ENCODE data around the gene RASAL3. TPM values are rescaled to one million over a fixed set of nuclear protein-coding genes. Genes with fewer than 3 reads are reported as not detected.
A peak's percentile ranks its signal among the peaks of the same experiment; 100 is the strongest.

RASAL3 gene
- total and polyA plus RNA-seq, 7 donors: 0.21 to 2.0 (median 0.47) TPM

- Histone ChIP-seq H3K36me3 (ENCODE audit: insufficient read depth in 1 of 2, low read depth in 1 of 2) (no peaks in the 10 kb centered on the region), H3K9me3 (no peaks in the 10 kb centered on the region), H3K4me1 (no peaks in the 10 kb centered on the region), H3K27me3 (ENCODE audit: insufficient read depth in 3 of 3, low read length in 2 of 3) (peaks cover 0 to 12% (median 4%) of the 10 kb centered on the region in 3 donors), H3K4me3 (no peak overlapping the region), H3K27ac (no peak overlapping the region)
- ATAC-seq (no peak), DNase-seq (no peak)
- 79 to 91% (median 89%) methylated on average over 2 of the region's 2 CpGs for WGBS, 3 donors
- intact Hi-C loops (cut with DNase I): no loop called here
- TF ChIP-seq, protein P1, sequence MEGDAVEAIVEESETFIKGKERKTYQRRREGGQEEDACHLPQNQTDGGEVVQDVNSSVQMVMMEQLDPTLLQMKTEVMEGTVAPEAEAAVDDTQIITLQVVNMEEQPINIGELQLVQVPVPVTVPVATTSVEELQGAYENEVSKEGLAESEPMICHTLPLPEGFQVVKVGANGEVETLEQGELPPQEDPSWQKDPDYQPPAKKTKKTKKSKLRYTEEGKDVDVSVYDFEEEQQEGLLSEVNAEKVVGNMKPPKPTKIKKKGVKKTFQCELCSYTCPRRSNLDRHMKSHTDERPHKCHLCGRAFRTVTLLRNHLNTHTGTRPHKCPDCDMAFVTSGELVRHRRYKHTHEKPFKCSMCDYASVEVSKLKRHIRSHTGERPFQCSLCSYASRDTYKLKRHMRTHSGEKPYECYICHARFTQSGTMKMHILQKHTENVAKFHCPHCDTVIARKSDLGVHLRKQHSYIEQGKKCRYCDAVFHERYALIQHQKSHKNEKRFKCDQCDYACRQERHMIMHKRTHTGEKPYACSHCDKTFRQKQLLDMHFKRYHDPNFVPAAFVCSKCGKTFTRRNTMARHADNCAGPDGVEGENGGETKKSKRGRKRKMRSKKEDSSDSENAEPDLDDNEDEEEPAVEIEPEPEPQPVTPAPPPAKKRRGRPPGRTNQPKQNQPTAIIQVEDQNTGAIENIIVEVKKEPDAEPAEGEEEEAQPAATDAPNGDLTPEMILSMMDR (IDR thresholded peaks at IDR 0.05): no peak
Observed at GRCh38 chr19:15461694-15462093, 2.6 kb downstream of the RASAL3 start.

DNA sequence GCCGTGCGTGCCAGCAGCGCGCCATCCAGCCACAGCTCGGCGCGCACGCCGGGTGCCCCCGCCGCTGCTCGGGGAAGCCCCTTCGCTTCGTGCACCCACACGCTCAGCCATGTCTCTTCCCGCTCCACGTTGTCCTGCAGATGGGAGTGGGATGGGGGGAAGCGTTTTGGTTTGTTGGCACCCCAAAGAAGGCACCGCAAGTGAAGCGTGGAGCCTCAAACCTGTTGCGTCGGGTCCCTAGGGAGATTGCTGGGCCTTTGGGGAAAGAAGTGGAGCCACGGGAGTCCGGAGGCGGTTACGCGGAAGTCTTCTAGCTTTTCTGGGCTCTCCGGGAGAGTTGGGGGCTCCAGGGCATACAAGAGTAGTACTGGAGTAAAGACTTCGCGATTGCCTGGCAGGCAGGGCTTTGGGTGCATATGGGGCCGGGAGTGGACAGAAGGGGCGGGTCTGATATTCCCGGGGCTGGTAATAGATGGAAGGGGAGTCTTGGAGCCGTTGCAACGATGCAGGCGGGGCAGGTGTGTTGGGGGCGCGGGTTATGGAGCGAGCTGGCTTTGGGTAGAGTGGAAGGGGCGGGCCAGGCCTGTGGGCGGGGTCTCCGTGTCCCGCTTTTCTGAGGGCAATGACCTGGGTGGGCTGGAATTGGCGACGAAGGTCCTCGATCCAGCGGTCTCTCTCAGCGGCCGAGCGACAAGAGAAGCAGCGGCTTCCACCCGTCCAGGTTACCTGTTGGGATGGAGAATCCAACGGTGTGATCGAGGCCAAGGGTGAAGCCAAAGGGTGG is 6.5 kb downstream of the RASAL3 start:
- DNase-seq: no peak
- H3K9me3 ChIP-seq: no peaks in the 10 kb centered on the region
- no peak for ATAC-seq
- TF ChIP-seq, protein P1 (IDR thresholded peaks at IDR 0.05): no peak
- H3K36me3 ChIP-seq (ENCODE audit: insufficient read depth in 1 of 2, low read depth in 1 of 2): no peaks in the 10 kb centered on the region
- peak overlapping the region; percentile 55 for H3K4me3 ChIP-seq
- no peak overlapping the region for H3K27ac ChIP-seq
- intact Hi-C loops (cut with DNase I): loop anchor here in 1 of 2 donors (10.0 kb wide), 2 partner anchors 97 to 283 kb away; no protein-coding TSS in a partner anchor
- H3K27me3 ChIP-seq (ENCODE audit: insufficient read depth in 3 of 3, low read length in 2 of 3): peaks cover 0 to 30% (median 10%) of the 10 kb centered on the region in 3 donors
- H3K4me1 ChIP-seq: peaks cover 5% of the 10 kb centered on the region
- WGBS, 3 donors: 13 to 16% (median 15%) methylated on average over 51 to 54 of the region's 54 CpGs

DNA sequence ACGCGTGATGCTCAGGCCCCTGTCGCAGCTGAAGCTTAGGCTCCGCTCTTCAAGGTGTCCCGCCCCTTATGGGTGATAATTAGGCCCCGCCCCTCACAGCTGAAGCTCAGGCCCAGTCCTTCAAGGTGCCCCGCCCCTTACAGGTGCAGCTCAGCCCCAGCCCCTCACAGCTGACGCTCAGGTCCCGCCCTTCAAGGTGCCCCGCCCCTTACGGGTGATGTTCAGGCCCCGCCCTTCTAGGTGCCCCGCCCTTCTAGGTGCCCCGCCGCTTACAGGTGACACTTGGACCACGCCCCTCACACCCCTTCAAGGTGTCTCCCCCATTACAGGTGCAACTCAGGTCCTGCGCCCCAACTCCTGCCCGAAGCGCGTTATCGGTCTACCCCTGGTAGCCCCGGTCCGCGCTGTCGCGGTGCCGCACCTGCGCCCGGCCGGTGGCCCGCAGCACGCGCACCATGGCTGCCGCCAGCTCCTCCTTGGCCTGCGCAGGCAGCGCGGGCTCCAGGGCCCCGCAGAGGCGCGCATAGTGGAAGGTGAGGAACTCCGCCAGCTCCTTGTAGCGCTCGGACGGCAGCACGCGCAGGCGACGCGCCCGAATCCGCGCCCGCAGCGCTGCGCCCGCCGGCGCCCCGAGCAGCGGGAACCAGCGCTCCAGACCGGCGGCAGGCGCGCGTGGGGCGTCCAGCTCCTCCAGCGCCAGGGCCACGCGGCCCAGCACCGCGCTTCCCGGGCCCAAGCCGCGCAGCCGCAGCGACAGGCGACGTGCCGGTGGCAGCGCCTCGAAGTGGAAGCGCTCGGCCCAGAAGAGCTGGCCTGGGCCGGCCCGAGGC is 7.3 kb downstream of the RASAL3 start:
- TF ChIP-seq, protein P1 (IDR thresholded peaks at IDR 0.05): no peak
- no peak for DNase-seq
- intact Hi-C loops (cut with DNase I): loop anchor here in 1 of 2 donors (10.0 kb wide), 2 partner anchors 98 to 282 kb away; no protein-coding TSS in a partner anchor
- H3K36me3 ChIP-seq (ENCODE audit: insufficient read depth in 1 of 2, low read depth in 1 of 2): no peaks in the 10 kb centered on the region
- ATAC-seq: no peak
- H3K27ac ChIP-seq: no peak overlapping the region
- H3K4me3 ChIP-seq: peak overlapping the region; percentile 55
- H3K4me1 ChIP-seq: peaks cover 9% of the 10 kb centered on the region
- WGBS, 3 donors: 7 to 13% (median 13%) methylated on average over 26 to 86 of the region's 86 CpGs
- peaks cover 0 to 30% (median 10%) of the 10 kb centered on the region in 3 donors for H3K27me3 ChIP-seq (ENCODE audit: insufficient read depth in 3 of 3, low read length in 2 of 3)
- no peaks in the 10 kb centered on the region for H3K9me3 ChIP-seq

GRCh38 chr19:15456441-15456840 is 7.9 kb downstream of the RASAL3 start:
- no peaks in the 10 kb centered on the region for H3K36me3 ChIP-seq (ENCODE audit: insufficient read depth in 1 of 2, low read depth in 1 of 2)
- ATAC-seq (no peak), DNase-seq (no peak)
- H3K27me3 ChIP-seq (ENCODE audit: insufficient read depth in 3 of 3, low read length in 2 of 3): peaks cover 0 to 30% (median 10%) of the 10 kb centered on the region in 3 donors
- 36 to 38% (median 37%) methylated on average over 14 of the region's 14 CpGs for WGBS, 3 donors
- H3K4me1 ChIP-seq: peaks cover 9% of the 10 kb centered on the region
- no peak overlapping the region for H3K27ac ChIP-seq
- TF ChIP-seq, protein P1 (IDR thresholded peaks at IDR 0.05): no peak
- H3K9me3 ChIP-seq: no peaks in the 10 kb centered on the region
- intact Hi-C loops (cut with DNase I): loop anchor here in 1 of 2 donors (10.0 kb wide), 2 partner anchors 98 to 282 kb away; no protein-coding TSS in a partner anchor
- no peak overlapping the region for H3K4me3 ChIP-seq
